ENCODE measurements around the gene UBE3C. TPM values are rescaled to one million over a fixed set of nuclear protein-coding genes. Genes with fewer than 3 reads are reported as not detected.

Gene UBE3C
- 10 to 100 TPM; 49.0 to 72.0 TPM for total RNA-seq

- H3K27ac ChIP-seq, result peak within 1 kb of the TSS; percentile 90 to 91
- no peaks in the 10 kb centered on the region for H3K9me3 ChIP-seq
- peak within 1 kb of the TSS; percentile 57 to 72 for H3K4me3 ChIP-seq
- intact Hi-C loops (cut with DNase I), result loop anchor here (10.0 kb wide), 1 partner anchor 184 kb away; no protein-coding TSS in a partner anchor
- H3K27me3 ChIP-seq (replicated peaks; ENCODE audit: insufficient read depth), result no peaks in the 10 kb centered on the region
- 1% methylated on average over 32 of the region's 80 CpGs for WGBS
- peak; percentile 81 for DNase-seq (ENCODE audit: low spot score)
- H3K4me1 ChIP-seq (replicated peaks), result peaks cover 7% of the 10 kb centered on the region
- TF ChIP-seq CTCF (IDR thresholded peaks at IDR 0.05), result peak in 2 of 4 experiments; percentile 5 to 24
- TF ChIP-seq POLR2A (IDR thresholded peaks at IDR 0.05), result peak; percentile 58
- TF ChIP-seq POLR2AphosphoS5 (IDR thresholded peaks at IDR 0.05), result peak; percentile 40
- H3K36me3 ChIP-seq, result no peaks in the 10 kb centered on the region
These were observed at the start of gene UBE3C for GRCh38 chr7:157138424-157139110. TSS of gene UBE3C (plus strand) at chr7:157138926. CDS start at chr7:157139273, 347 bp downstream.

- Histone ChIP-seq H3K9me3 (no peaks in the 10 kb centered on the region), H3K27ac (no peak overlapping the region), H3K36me3 (no peaks in the 10 kb centered on the region), H3K4me3 (no peak overlapping the region), H3K4me1 (replicated peaks) (no peaks in the 10 kb centered on the region), H3K27me3 (replicated peaks; ENCODE audit: insufficient read depth) (peaks cover 2% of the 10 kb centered on the region)
- intact Hi-C loops (cut with DNase I), result no loop called here
- no peak for DNase-seq (ENCODE audit: low spot score)
- TF ChIP-seq POLR2A (IDR thresholded peaks at IDR 0.05), result no peak
- no peak for TF ChIP-seq POLR2AphosphoS5 (IDR thresholded peaks at IDR 0.05)
- TF ChIP-seq CTCF (IDR thresholded peaks at IDR 0.05), result no peak
- 32% methylated on average over 15 of the region's 15 CpGs for WGBS
These were observed 49.6 kb upstream of the UBE3C start for GRCh38 chr7:157089100-157089610.

GRCh38 chr7:157090485-157091165, 48.1 kb upstream of the UBE3C start:
- 92% methylated on average over 22 of the region's 25 CpGs for WGBS
- Histone ChIP-seq H3K4me1 (replicated peaks) (no peaks in the 10 kb centered on the region), H3K4me3 (no peak overlapping the region), H3K27me3 (replicated peaks; ENCODE audit: insufficient read depth) (peaks cover 2% of the 10 kb centered on the region), H3K36me3 (no peaks in the 10 kb centered on the region), H3K9me3 (no peaks in the 10 kb centered on the region), H3K27ac (no peak overlapping the region)
- intact Hi-C loops (cut with DNase I), result no loop called here
- DNase-seq (ENCODE audit: low spot score), result no peak
- TF ChIP-seq POLR2A (IDR thresholded peaks at IDR 0.05), result no peak
- TF ChIP-seq POLR2AphosphoS5 (IDR thresholded peaks at IDR 0.05), result no peak
- no peak for TF ChIP-seq CTCF (IDR thresholded peaks at IDR 0.05)

GRCh38 chr7:157096286-157097055, 42.3 kb upstream of the UBE3C start:
- 48% methylated on average over 26 of the region's 26 CpGs for WGBS
- intact Hi-C loops (cut with DNase I), result no loop called here
- TF ChIP-seq CTCF (IDR thresholded peaks at IDR 0.05) (no peak), POLR2A (IDR thresholded peaks at IDR 0.05) (no peak), POLR2AphosphoS5 (IDR thresholded peaks at IDR 0.05) (no peak)
- no peak for DNase-seq (ENCODE audit: low spot score)
- Histone ChIP-seq H3K9me3 (no peaks in the 10 kb centered on the region), H3K36me3 (no peaks in the 10 kb centered on the region), H3K27ac (no peak overlapping the region), H3K27me3 (replicated peaks; ENCODE audit: insufficient read depth) (no peaks in the 10 kb centered on the region), H3K4me3 (no peak overlapping the region), H3K4me1 (replicated peaks) (no peaks in the 10 kb centered on the region)

Data from prostate gland (tissue), 2 donors.